NB4 (cell line): ENCODE data around the gene PODXL.
A peak's percentile ranks its signal among the peaks of the same experiment; 100 is the strongest.
"Not testable (repeated sequence)": the region's sequence is repeated elsewhere in the genome, so short reads cannot be mapped to it uniquely, and the experiment has no call there.

Experiments used
- DNase-seq: peaks from one replicate; pipeline ENCODE4 v3.0.0; 2010; ENCODE audit warnings: low read depth
- H3K4me3 ChIP-seq: one replicate; pipeline ENCODE4 v1.5.1; 2011; ENCODE audit warnings: mild to moderate bottlenecking, low read depth, low read length, moderate library complexity
- MAX ChIP-seq: IDR thresholded peaks from 2 replicates; pipeline ENCODE4 v1.6.1; 2011; ENCODE audit warnings: low read depth, low read length
- MYC ChIP-seq: IDR thresholded peaks from 2 replicates; pipeline ENCODE4 v1.6.1; 2011; ENCODE audit warnings: low read depth, low read length
- POLR2A ChIP-seq: IDR thresholded peaks from 2 replicates; pipeline ENCODE4 v1.6.1; 2011; ENCODE audit warnings: mild to moderate bottlenecking; ENCODE audit not compliant: insufficient read length; ENCODE audit errors: extremely low read depth
- TF ChIP-seq, protein P1 (sequence below): IDR thresholded peaks from one replicate; pipeline ENCODE4 v1.5.1; 2012; ENCODE audit warnings: low read depth, low read length

Gene PODXL

DNA sequence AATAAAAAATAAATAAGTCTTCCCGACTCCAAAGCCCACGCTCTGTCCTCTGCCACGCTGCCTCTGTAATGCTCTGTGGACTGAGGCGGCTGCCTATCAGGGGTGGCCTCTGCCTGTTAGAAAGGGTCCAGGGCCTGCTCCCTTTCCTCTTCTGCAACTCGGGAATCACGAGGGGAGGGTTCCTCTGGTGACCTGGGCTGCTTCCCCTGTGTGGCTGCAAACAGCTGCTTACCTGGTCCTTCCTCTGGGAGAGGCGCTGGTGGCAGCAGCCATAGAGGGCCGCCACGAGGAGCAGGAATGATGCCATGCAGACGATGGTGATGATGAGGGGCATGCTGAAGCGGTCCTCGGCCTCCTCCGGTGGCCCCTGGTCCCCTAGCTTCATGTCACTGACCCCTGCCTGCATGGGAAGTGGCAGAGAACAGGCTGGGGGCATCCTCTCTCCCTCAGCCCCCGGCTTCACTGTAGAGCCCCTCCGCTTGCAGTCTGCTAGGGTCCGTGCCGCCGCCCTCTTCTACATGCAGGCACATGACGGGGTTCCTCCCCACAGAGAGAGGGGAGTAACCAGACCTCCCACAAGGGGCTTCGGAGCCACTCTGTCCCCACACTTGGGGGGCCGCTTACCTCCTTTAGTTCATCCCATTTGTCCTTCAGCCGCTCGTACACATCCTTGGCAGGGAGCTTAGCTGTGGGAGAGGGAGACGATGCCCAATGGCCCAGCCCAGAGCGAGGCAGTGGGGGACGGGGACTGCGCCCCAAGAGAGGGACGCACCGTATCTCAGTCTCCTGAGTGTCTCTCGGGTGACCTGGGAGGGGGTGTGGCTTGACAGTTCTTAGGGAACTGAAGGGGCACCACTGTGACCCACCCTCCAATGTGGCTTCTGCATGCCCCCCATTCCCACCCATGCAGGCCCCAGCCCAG is 50.5 kb downstream of the PODXL start:
- no peak overlapping the region for H3K4me3 ChIP-seq
- no peak for DNase-seq
- TF ChIP-seq, protein P1, sequence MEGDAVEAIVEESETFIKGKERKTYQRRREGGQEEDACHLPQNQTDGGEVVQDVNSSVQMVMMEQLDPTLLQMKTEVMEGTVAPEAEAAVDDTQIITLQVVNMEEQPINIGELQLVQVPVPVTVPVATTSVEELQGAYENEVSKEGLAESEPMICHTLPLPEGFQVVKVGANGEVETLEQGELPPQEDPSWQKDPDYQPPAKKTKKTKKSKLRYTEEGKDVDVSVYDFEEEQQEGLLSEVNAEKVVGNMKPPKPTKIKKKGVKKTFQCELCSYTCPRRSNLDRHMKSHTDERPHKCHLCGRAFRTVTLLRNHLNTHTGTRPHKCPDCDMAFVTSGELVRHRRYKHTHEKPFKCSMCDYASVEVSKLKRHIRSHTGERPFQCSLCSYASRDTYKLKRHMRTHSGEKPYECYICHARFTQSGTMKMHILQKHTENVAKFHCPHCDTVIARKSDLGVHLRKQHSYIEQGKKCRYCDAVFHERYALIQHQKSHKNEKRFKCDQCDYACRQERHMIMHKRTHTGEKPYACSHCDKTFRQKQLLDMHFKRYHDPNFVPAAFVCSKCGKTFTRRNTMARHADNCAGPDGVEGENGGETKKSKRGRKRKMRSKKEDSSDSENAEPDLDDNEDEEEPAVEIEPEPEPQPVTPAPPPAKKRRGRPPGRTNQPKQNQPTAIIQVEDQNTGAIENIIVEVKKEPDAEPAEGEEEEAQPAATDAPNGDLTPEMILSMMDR: no peak
- TF ChIP-seq POLR2A (no peak), MYC (no peak), MAX (no peak)

DNA sequence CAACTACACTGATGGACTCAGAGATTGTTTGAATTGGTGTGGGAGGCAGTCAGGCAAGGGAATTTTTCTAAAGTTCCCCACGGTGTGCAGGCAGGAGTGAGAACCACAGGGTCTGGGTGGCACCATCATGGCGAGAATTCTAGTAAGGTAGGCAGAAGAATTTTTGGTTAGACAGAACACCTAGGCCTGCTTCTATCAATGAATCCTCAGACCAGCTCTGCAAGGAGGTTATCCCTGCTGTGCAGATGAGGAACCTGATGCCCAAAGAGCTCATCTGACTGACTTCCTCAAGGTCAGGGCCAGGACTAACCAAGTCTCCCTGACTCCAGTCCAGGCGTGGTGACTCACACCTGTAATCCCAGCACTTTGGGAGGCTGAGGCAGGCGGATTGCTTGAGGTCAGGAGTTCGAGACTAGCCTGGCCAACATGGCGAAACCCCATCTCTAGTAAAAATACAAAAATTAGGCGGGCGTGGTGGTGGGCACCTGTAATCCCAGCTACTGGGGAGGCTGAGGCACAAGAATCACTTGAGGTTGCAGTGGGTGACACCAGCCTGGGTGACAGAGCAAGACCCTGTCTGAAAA is 51.3 kb downstream of the PODXL start:
- DNase-seq: not testable (repeated sequence)

GRCh38 chr7:131504157-131504899 is 52.1 kb downstream of the PODXL start:
- no peak for DNase-seq
- no peak for TF ChIP-seq MAX
- H3K4me3 ChIP-seq: no peak overlapping the region

More for the DNA sequence above, 51.3 kb downstream of the PODXL start:
- H3K4me3 ChIP-seq: not testable (repeated sequence)

DNA sequence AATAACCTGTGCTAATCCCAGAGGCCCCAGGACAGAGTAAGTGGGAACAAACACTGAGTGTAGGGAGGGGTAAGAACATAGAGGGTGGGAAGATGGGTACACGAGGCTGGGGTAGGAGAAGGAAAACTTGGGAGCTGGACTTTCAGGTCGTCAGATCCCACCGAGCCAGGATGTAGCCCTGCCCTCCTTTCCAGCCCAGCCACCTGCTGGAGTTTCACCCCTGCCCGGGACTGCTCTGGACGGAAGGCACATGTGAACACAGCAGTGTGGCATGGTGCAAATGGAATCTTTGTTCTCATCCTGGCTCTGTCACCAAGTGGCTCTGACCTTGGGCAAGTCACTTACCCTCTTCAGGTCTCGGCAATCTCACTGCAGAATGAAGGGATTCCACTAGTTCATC is 52.8 kb downstream of the PODXL start:
- no peak for TF ChIP-seq MAX
- TF ChIP-seq, protein P1: no peak
- TF ChIP-seq MYC: no peak
- no peak for TF ChIP-seq POLR2A
- DNase-seq: no peak
- H3K4me3 ChIP-seq: no peak overlapping the region

DNA sequence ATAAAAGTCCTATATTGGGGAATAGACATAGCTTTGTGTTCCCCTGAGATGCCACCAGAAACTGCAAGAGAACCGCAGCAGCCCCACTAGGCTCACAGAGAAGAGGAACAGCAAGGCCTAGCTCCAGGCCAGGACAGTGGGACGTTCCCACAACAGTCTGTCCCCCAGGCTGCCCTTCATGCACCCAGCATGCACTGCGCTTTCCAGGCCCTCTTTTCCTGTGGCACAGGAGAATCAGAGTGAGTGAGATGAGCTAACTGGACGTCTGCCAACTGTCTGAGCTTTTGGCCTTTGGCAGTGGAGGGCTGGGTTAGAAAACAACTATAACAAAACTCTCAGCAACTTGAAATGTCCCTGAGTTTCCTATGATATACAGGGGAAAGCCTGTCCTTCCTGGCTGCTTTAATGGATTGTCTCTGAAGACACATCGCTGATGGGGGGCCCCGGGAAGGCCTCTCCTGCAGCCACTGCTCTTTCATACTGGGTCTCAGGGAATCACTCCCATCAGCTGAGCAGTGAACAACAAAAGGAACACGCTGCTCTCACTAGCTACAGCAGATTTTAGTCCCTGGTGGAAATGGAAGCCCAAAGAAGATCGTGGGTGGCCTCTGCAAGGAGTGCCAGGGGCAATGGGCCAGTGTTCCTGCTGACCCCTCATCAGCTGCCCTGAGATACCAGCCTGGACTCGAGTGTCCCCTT is 53.5 kb downstream of the PODXL start:
- TF ChIP-seq POLR2A (no peak), MYC (no peak), MAX (no peak)
- TF ChIP-seq, protein P1: no peak
- H3K4me3 ChIP-seq: no peak overlapping the region
- DNase-seq: no peak

DNA sequence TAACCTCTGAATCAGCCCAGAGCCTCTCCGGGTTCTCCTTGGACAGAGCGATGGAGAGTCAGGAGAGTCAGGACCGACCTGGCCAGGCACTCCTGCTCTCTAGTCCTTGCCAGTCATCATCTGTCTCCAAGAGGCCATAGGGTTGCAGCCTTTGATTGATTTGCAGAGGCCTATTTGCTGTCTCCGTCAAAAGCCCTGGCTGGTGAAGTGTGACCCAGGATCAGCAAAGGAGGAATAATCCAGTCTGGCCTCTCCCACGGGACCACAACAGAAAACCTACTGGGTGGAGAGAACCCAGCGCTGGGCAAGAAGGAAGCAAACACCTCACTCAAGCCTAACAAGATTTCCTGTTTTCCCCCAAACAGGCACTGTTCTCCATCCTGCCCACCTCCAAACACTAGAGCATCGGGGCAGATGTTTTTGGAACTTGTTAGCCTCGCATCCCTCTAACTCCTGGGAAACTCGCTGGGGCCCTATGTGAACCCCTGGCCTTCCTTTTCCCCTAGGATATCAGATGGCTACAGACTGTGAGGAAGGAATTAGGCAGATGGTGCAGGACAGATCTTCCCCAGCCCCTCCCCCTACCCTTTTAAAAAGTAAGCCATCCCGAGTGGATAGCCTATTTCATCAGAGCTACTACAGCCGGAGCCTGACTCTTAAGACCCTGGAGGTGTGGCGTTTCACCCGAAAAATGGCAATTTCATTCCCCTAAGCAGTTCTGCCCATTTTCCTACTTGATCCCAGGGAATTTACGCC is 54.3 kb downstream of the PODXL start:
- no peak overlapping the region for H3K4me3 ChIP-seq
- DNase-seq: no peak
- TF ChIP-seq MAX: no peak

- no peak for TF ChIP-seq MAX
- TF ChIP-seq, protein P1: no peak
- no peak for TF ChIP-seq MYC
- TF ChIP-seq POLR2A: no peak
- DNase-seq: peak; percentile 52
- H3K4me3 ChIP-seq: no peak overlapping the region
Measured at GRCh38 chr7:131501422-131501821, 55.0 kb downstream of the PODXL start.
